Endothelial cell of umbilical vein (primary cell): ENCODE data around the gene ACKR3.

Experiments
- CTCF ChIP-seq, 2 donors: IDR thresholded peaks; 1 replicate in 1 of 2; 2 replicates in 1 of 2; pipeline ENCODE4 v1.5.1; 2011; ENCODE audit warnings: low read length in 2 of 2, mild to moderate bottlenecking in 2 of 2, moderate library complexity in 2 of 2, control low read depth in 1 of 2, inconsistent platforms in 1 of 2, low read depth in 1 of 2; ENCODE audit not compliant: insufficient read depth in 1 of 2; ENCODE audit errors: extremely low read depth in 1 of 2
- POLR2A ChIP-seq: IDR thresholded peaks from 2 replicates; pipeline ENCODE4 v1.6.1; 2012; ENCODE audit warnings: low read depth, mild to moderate bottlenecking, control low read depth, low read length

GRCh38 chr2:236541008-236541562, 28.5 kb upstream of the ACKR3 start:
- TF ChIP-seq CTCF (IDR thresholded peaks at IDR 0.05; ENCODE audit: extremely low read depth in 1 of 2, insufficient read depth in 1 of 2, low read depth in 1 of 2, low read length in 2 of 2) (no peak), POLR2A (no peak)
